Fibroblast of skin of back (primary cell): ENCODE data around the gene FRMPD1.
"Not testable (repeated sequence)": the region's sequence is repeated elsewhere in the genome, so short reads cannot be mapped to it uniquely, and the experiment has no call there.

Experiments
- DNase-seq: peaks from one replicate; pipeline ENCODE4 v3.0.0-alpha.2; 2013

FRMPD1 gene

GRCh38 chr9:37739222-37739621, 88.5 kb downstream of the FRMPD1 start:
- no peak for DNase-seq

GRCh38 chr9:37740128-37740527, 89.4 kb downstream of the FRMPD1 start:
- DNase-seq, result no peak

GRCh38 chr9:37740631-37741328, 90.0 kb downstream of the FRMPD1 start:
- DNase-seq, result no peak

GRCh38 chr9:37745970-37746369, 95.2 kb downstream of the FRMPD1 start:
- DNase-seq, result no peak

GRCh38 chr9:37746448-37747270, 95.9 kb downstream of the FRMPD1 start:
- peak; percentile 17 for DNase-seq

- peak; percentile 55 for DNase-seq
Observed at GRCh38 chr9:37747271-37747753, 96.6 kb downstream of the FRMPD1 start.

GRCh38 chr9:37749129-37749528, 98.4 kb downstream of the FRMPD1 start:
- no peak for DNase-seq

GRCh38 chr9:37751186-37751585, 100.4 kb downstream of the FRMPD1 start:
- no peak for DNase-seq

GRCh38 chr9:37751704-37752103, 101.0 kb downstream of the FRMPD1 start:
- not testable (repeated sequence) for DNase-seq

GRCh38 chr9:37752112-37752511, 101.4 kb downstream of the FRMPD1 start:
- not testable (repeated sequence) for DNase-seq

GRCh38 chr9:37752642-37753488, 102.1 kb downstream of the FRMPD1 start:
- DNase-seq, result no peak

- DNase-seq, result peak; percentile 76
Observed at GRCh38 chr9:37753489-37754190, 102.9 kb downstream of the FRMPD1 start, which contains the start of gene TRMT10B. TSS of gene TRMT10B (plus strand) at chr9:37753805. CDS start at chr9:37761932, 8,127 bp downstream.

- DNase-seq, result no peak
Observed at GRCh38 chr9:37758747-37759146, 108.0 kb downstream of the FRMPD1 start.

- DNase-seq, result no peak
Observed at GRCh38 chr9:37760416-37761161, 109.8 kb downstream of the FRMPD1 start.

- peak; percentile 60 for DNase-seq
Observed at GRCh38 chr9:37761511-37761910, 110.8 kb downstream of the FRMPD1 start.

- DNase-seq, result not testable (repeated sequence)
Observed at GRCh38 chr9:37765263-37765662, 114.5 kb downstream of the FRMPD1 start.

- DNase-seq, result no peak
Observed at GRCh38 chr9:37769306-37769705, 118.6 kb downstream of the FRMPD1 start.

- no peak for DNase-seq
Observed at GRCh38 chr9:37769995-37770394, 119.2 kb downstream of the FRMPD1 start.

- DNase-seq, result no peak
Observed at GRCh38 chr9:37775216-37775919, 124.6 kb downstream of the FRMPD1 start.

- peak; percentile 26 for DNase-seq
Observed at GRCh38 chr9:37776328-37776727, 125.6 kb downstream of the FRMPD1 start.

- DNase-seq, result no peak
Observed at GRCh38 chr9:37778534-37778933, 127.8 kb downstream of the FRMPD1 start.
